H9 (cell line): Measurements from ENCODE around the gene UTF1. TPM values are rescaled to one million over a fixed set of nuclear protein-coding genes. Genes with fewer than 3 reads are reported as not detected.

ENCODE experiments used
- DNase-seq: peaks from one replicate; pipeline ENCODE4 v3.0.0-alpha.2; 2017
- H2AFZ ChIP-seq: one replicate; pipeline ENCODE4 v1.6.1; 2013; ENCODE audit warnings: mild to moderate bottlenecking, low read length, control low read depth, moderate library complexity
- H2AK5ac ChIP-seq: 2 replicates; pipeline ENCODE4 v1.6.1; 2013; ENCODE audit warnings: low read length, control low read depth, mixed read lengths; ENCODE audit not compliant: insufficient read length
- H2BK120ac ChIP-seq: one replicate; pipeline ENCODE4 v1.6.1; 2013; ENCODE audit warnings: low read depth, mild to moderate bottlenecking, low read length, control low read depth, inconsistent platforms; ENCODE audit not compliant: poor library complexity, severe bottlenecking
- H2BK12ac ChIP-seq: 2 replicates; pipeline ENCODE4 v1.6.1; 2013; ENCODE audit warnings: low read length, control low read depth, mixed read lengths, low read depth; ENCODE audit not compliant: insufficient read length
- H2BK15ac ChIP-seq: 2 replicates; pipeline ENCODE4 v1.6.1; 2013; ENCODE audit warnings: low read depth, low read length, control low read depth
- H2BK20ac ChIP-seq: one replicate; pipeline ENCODE4 v1.6.1; 2013; ENCODE audit warnings: low read depth, mild to moderate bottlenecking, low read length, control low read depth, inconsistent platforms; ENCODE audit not compliant: poor library complexity, severe bottlenecking
- H2BK5ac ChIP-seq: 2 replicates; pipeline ENCODE4 v1.6.1; 2013; ENCODE audit warnings: low read length, control low read depth, mixed read lengths; ENCODE audit not compliant: insufficient read length
- H3K14ac ChIP-seq: 2 replicates; pipeline ENCODE4 v1.6.1; 2013; ENCODE audit warnings: low read length, control low read depth; ENCODE audit not compliant: insufficient read depth
- H3K18ac ChIP-seq: 2 replicates; pipeline ENCODE4 v1.6.1; 2013; ENCODE audit warnings: low read depth, mild to moderate bottlenecking, mixed read lengths, low read length, control low read depth; ENCODE audit not compliant: insufficient read length
- H3K23ac ChIP-seq: 2 replicates; pipeline ENCODE4 v1.6.1; 2013; ENCODE audit warnings: low read length, control low read depth, mixed read lengths, low read depth; ENCODE audit not compliant: insufficient read length
- H3K23me2 ChIP-seq: 2 replicates; pipeline ENCODE4 v1.6.1; 2013; ENCODE audit warnings: low read depth, mild to moderate bottlenecking, mixed read lengths, low read length, control low read depth; ENCODE audit not compliant: insufficient read length, poor library complexity, severe bottlenecking
- H3K27ac ChIP-seq: 2 replicates; pipeline ENCODE4 v1.5.1; 2013; ENCODE audit warnings: low read length, control low read depth, mixed read lengths, low read depth; ENCODE audit not compliant: insufficient read length
- H3K27me3 ChIP-seq: 2 replicates; pipeline ENCODE4 v1.6.1; 2013; ENCODE audit warnings: low read length, control low read depth, inconsistent platforms; ENCODE audit not compliant: insufficient read depth
- H3K4ac ChIP-seq: 2 replicates; pipeline ENCODE4 v1.6.1; 2013; ENCODE audit warnings: low read depth, mild to moderate bottlenecking, control low read depth, inconsistent platforms, low read length, moderate library complexity
- H3K4me1 ChIP-seq: 2 replicates; pipeline ENCODE4 v1.6.1; 2013; ENCODE audit warnings: low read length, control low read depth, inconsistent platforms; ENCODE audit not compliant: insufficient read depth
- H3K4me2 ChIP-seq: 2 replicates; pipeline ENCODE4 v1.6.1; 2013; ENCODE audit warnings: low read length, control low read depth, mixed read lengths; ENCODE audit not compliant: insufficient read length, insufficient read depth
- H3K56ac ChIP-seq: 2 replicates; pipeline ENCODE4 v1.6.1; 2013; ENCODE audit warnings: low read depth, mild to moderate bottlenecking, mixed read lengths, low read length, control low read depth; ENCODE audit not compliant: insufficient read length
- H3K79me1 ChIP-seq: 2 replicates; pipeline ENCODE4 v1.6.1; 2013; ENCODE audit warnings: low read depth, mild to moderate bottlenecking, moderate library complexity, low read length, control low read depth, inconsistent platforms; ENCODE audit not compliant: insufficient read depth, poor library complexity, severe bottlenecking
- H3K79me2 ChIP-seq: 2 replicates; pipeline ENCODE4 v1.6.1; 2013; ENCODE audit warnings: low read length, control low read depth, inconsistent platforms; ENCODE audit not compliant: insufficient read depth
- H3K9ac ChIP-seq: 2 replicates; pipeline ENCODE4 v1.6.1; 2013; ENCODE audit warnings: low read length, control low read depth, mixed read lengths; ENCODE audit not compliant: insufficient read length; ENCODE audit errors: extremely low read depth
- H3K9me3 ChIP-seq: one replicate; pipeline ENCODE4 v1.6.1; 2013; ENCODE audit warnings: low read depth, low read length, inconsistent platforms; ENCODE audit not compliant: control insufficient read depth
- H3T11ph ChIP-seq: one replicate; pipeline ENCODE4 v1.6.1; 2013; ENCODE audit warnings: mild to moderate bottlenecking, low read length, control low read depth, inconsistent platforms
- H4K20me1 ChIP-seq: one replicate; pipeline ENCODE4 v1.6.1; 2013; ENCODE audit not compliant: control insufficient read depth, insufficient read length, insufficient read depth
- H4K5ac ChIP-seq: 2 replicates; pipeline ENCODE4 v1.6.1; 2013; ENCODE audit warnings: low read depth, mild to moderate bottlenecking, mixed read lengths, low read length, control low read depth; ENCODE audit not compliant: insufficient read length
- H4K8ac ChIP-seq: replicated peaks from 2 replicates; pipeline ENCODE4 v1.6.1; 2013; ENCODE audit warnings: low read length, control low read depth, mixed read lengths, low read depth; ENCODE audit not compliant: insufficient read length
- H4K91ac ChIP-seq: 2 replicates; pipeline ENCODE4 v1.6.1; 2013; ENCODE audit warnings: low read depth, mild to moderate bottlenecking, moderate library complexity, mixed read lengths, low read length, control low read depth; ENCODE audit not compliant: insufficient read length
- H3K27ac Mint-ChIP-seq, 3 experiments: 2 replicates in 2 of 3; 3 replicates in 1 of 3; pipeline ENCODE4 v1.8.0; 2020 to 2021; ENCODE audit warnings: mixed read lengths in 3 of 3, mild to moderate bottlenecking in 1 of 3, moderate library complexity in 1 of 3
- H3K27me3 Mint-ChIP-seq: 2 replicates; pipeline ENCODE4 v1.8.0; 2021; ENCODE audit warnings: low read depth, mild to moderate bottlenecking, moderate library complexity, mixed read lengths
- H3K36me3 Mint-ChIP-seq, 3 experiments: 2 replicates in 2 of 3; 3 replicates in 1 of 3; pipeline ENCODE4 v1.8.0; 2020 to 2021; ENCODE audit warnings: low read depth in 3 of 3, mixed read lengths in 3 of 3; ENCODE audit not compliant: insufficient read depth in 1 of 3
- H3K4me1 Mint-ChIP-seq, 2 experiments: 2 replicates each; pipeline ENCODE4 v1.8.0; 2020; ENCODE audit warnings: mixed read lengths in 2 of 2
- H3K4me3 Mint-ChIP-seq, 2 experiments: 2 replicates in 1 of 2; 3 replicates in 1 of 2; pipeline ENCODE4 v1.8.0; 2020 to 2021; ENCODE audit warnings: mild to moderate bottlenecking in 2 of 2, mixed read lengths in 2 of 2, moderate library complexity in 1 of 2
- H3K9me3 Mint-ChIP-seq, 2 experiments: 2 replicates in 1 of 2; 3 replicates in 1 of 2; pipeline ENCODE4 v1.8.0; 2020; ENCODE audit warnings: mild to moderate bottlenecking in 2 of 2, mixed read lengths in 2 of 2, moderate library complexity in 1 of 2
- WGBS: extraction: QIAGEN DNeasy Blood & Tissue Kit; methylation state at CpG from one replicate; pipeline ENCODE4 v1.1.7; 2013; ENCODE audit warnings: missing lambda C conversion rate, low lambda C conversion rate, mixed read lengths; ENCODE audit not compliant: insufficient read length; ENCODE audit errors: extremely low coverage; 5-methylcytosine and 5-hydroxymethylcytosine counted together
- total RNA-seq: library from RNA; stranded (reverse); gene quantifications from 2 replicates; pipeline ENCODE4 v1.2.1, GENCODE V29; 2021
- TF ChIP-seq, protein P1 (sequence below): fragments of 200-600 bp; sonication (generic); conservative IDR thresholded peaks from 3 replicates; pipeline ENCODE4 v1.8.0; 2021; ENCODE audit warnings: antibody characterized with exemption, mild to moderate bottlenecking

The UTF1 gene
- total RNA-seq, 1 experiment from 2014 or later = 31.5 TPM

DNA sequence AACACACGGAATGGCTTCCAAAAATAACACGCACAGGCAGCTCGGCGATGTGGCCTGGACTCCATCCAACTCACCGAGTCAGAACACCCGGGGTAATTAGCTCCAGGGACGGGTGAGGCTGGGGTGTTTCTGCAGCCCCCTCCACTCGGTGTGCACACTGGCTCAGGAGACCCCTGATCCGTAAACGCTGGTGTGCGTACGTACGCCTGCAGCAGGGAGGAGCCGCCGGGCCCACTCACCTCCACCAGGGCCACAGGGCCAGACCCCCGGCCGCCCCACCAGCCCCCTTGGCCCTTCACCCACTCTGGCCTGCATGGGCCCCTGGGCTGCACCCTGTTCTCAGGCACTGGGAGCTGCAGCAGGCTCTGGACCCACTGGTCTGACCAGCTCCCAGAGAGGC is 22.4 kb upstream of the UTF1 start:
- no peak overlapping the region for H3K23ac ChIP-seq
- H3K4me1 Mint-ChIP-seq = no peaks in the 10 kb centered on the region
- H3K4me2 ChIP-seq = no peak overlapping the region
- TF ChIP-seq, protein P1, sequence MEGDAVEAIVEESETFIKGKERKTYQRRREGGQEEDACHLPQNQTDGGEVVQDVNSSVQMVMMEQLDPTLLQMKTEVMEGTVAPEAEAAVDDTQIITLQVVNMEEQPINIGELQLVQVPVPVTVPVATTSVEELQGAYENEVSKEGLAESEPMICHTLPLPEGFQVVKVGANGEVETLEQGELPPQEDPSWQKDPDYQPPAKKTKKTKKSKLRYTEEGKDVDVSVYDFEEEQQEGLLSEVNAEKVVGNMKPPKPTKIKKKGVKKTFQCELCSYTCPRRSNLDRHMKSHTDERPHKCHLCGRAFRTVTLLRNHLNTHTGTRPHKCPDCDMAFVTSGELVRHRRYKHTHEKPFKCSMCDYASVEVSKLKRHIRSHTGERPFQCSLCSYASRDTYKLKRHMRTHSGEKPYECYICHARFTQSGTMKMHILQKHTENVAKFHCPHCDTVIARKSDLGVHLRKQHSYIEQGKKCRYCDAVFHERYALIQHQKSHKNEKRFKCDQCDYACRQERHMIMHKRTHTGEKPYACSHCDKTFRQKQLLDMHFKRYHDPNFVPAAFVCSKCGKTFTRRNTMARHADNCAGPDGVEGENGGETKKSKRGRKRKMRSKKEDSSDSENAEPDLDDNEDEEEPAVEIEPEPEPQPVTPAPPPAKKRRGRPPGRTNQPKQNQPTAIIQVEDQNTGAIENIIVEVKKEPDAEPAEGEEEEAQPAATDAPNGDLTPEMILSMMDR = no peak
- no peak overlapping the region for H3K18ac ChIP-seq
- H3K4ac ChIP-seq = no peak overlapping the region
- no peaks in the 10 kb centered on the region; the same call in none of the 2 replicates for H3K27me3 Mint-ChIP-seq
- H3K4me3 Mint-ChIP-seq = no peak overlapping the region
- no peaks in the 10 kb centered on the region for H3K9me3 Mint-ChIP-seq
- no peaks in the 10 kb centered on the region for H3K9me3 ChIP-seq
- H2BK20ac ChIP-seq = no peak overlapping the region
- no peak overlapping the region for H2BK120ac ChIP-seq
- H3K4me1 ChIP-seq = no peaks in the 10 kb centered on the region
- no peak overlapping the region for H2AFZ ChIP-seq
- no peak overlapping the region for H3K27ac ChIP-seq
- no CpG with 5 or more reads among the region's 17 CpGs for WGBS
- H3K27ac Mint-ChIP-seq = no peak overlapping the region
- no peak overlapping the region; the same call in 1 of the 2 replicates for H3K14ac ChIP-seq
- no peaks in the 10 kb centered on the region for H3K79me2 ChIP-seq
- H4K8ac ChIP-seq = no peak overlapping the region
- no peaks in the 10 kb centered on the region for H3K79me1 ChIP-seq
- no peak overlapping the region for H4K91ac ChIP-seq
- H2BK12ac ChIP-seq = no peak overlapping the region
- H4K5ac ChIP-seq = no peak overlapping the region
- DNase-seq = no peak
- H3K9ac ChIP-seq = no peak overlapping the region
- no peak overlapping the region for H2BK5ac ChIP-seq
- H3K36me3 Mint-ChIP-seq = peaks cover 0 to 10% (median 4%) of the 10 kb centered on the region in 3 experiments; a peak in 4 of 7 replicates
- no peaks in the 10 kb centered on the region for H4K20me1 ChIP-seq
- no peaks in the 10 kb centered on the region for H3K23me2 ChIP-seq
- H3K27me3 ChIP-seq = no peaks in the 10 kb centered on the region
- H2BK15ac ChIP-seq = no peak overlapping the region
- no peak overlapping the region for H3T11ph ChIP-seq
- no peak overlapping the region for H2AK5ac ChIP-seq
- H3K56ac ChIP-seq = no peak overlapping the region
